ENCODE results near the gene ATAD3B.

DNA sequence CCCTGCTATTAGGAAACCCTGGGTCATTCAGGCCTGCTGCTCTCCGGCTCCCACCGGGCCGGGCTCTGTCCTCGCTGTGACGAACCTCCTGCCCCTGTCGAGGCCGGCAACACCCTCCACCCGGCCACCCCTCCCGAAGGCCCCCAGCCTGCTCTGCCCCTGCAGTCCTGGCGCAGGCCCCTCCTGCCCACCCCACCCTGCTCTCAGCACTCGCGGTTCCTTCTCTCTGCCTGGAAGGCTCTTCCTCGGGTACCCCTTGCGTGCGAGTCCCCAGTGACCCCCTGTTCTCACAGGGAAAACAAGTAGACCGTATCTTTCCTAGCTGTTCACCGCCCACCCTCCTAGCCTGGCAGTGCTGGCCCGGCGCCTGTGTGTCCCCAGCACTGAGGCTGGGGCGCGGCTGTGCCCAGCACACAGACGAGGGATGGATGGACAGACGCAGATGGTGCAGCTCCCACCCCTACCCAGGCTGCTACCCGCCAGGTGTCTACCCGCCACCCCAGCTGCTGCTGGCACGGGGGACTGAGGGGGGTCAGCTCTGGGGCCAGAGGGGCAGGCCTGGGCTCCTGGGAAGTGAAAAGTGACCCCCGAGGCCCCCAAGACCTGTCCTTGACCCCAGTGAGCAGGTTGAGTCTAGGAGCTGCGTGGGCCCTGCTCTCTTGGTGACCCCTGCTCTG, 39.2 kb upstream of the ATAD3B start:
- no peak for TF ChIP-seq ZNF146 (tag by site-specific recombination; IDR thresholded peaks at IDR 0.05)
- TF ChIP-seq, protein P1, sequence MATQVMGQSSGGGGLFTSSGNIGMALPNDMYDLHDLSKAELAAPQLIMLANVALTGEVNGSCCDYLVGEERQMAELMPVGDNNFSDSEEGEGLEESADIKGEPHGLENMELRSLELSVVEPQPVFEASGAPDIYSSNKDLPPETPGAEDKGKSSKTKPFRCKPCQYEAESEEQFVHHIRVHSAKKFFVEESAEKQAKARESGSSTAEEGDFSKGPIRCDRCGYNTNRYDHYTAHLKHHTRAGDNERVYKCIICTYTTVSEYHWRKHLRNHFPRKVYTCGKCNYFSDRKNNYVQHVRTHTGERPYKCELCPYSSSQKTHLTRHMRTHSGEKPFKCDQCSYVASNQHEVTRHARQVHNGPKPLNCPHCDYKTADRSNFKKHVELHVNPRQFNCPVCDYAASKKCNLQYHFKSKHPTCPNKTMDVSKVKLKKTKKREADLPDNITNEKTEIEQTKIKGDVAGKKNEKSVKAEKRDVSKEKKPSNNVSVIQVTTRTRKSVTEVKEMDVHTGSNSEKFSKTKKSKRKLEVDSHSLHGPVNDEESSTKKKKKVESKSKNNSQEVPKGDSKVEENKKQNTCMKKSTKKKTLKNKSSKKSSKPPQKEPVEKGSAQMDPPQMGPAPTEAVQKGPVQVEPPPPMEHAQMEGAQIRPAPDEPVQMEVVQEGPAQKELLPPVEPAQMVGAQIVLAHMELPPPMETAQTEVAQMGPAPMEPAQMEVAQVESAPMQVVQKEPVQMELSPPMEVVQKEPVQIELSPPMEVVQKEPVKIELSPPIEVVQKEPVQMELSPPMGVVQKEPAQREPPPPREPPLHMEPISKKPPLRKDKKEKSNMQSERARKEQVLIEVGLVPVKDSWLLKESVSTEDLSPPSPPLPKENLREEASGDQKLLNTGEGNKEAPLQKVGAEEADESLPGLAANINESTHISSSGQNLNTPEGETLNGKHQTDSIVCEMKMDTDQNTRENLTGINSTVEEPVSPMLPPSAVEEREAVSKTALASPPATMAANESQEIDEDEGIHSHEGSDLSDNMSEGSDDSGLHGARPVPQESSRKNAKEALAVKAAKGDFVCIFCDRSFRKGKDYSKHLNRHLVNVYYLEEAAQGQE (tag by site-specific recombination; IDR thresholded peaks at IDR 0.05) = no peak
- TF ChIP-seq, protein P2, sequence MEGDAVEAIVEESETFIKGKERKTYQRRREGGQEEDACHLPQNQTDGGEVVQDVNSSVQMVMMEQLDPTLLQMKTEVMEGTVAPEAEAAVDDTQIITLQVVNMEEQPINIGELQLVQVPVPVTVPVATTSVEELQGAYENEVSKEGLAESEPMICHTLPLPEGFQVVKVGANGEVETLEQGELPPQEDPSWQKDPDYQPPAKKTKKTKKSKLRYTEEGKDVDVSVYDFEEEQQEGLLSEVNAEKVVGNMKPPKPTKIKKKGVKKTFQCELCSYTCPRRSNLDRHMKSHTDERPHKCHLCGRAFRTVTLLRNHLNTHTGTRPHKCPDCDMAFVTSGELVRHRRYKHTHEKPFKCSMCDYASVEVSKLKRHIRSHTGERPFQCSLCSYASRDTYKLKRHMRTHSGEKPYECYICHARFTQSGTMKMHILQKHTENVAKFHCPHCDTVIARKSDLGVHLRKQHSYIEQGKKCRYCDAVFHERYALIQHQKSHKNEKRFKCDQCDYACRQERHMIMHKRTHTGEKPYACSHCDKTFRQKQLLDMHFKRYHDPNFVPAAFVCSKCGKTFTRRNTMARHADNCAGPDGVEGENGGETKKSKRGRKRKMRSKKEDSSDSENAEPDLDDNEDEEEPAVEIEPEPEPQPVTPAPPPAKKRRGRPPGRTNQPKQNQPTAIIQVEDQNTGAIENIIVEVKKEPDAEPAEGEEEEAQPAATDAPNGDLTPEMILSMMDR (tag by site-specific recombination; IDR thresholded peaks at IDR 0.05) = no peak
- no peak for TF ChIP-seq ZNF623 (tag by site-specific recombination; IDR thresholded peaks at IDR 0.05)
- TF ChIP-seq ZNF366 (tag by site-specific recombination; conservative IDR thresholded peaks at IDR 0.05) = no peak

All from HEK293 (cell line).